DMS153 treated with DMSO at 0.1 percent for 48 hours (cell line): ENCODE data around the gene INF2.
A peak's percentile ranks its signal among the peaks of the same experiment; 100 is the strongest.

Source experiments
- DNase-seq: peaks from one replicate; lab custom pipeline; 2025; ENCODE audit not compliant: unreplicated experiment; lab: John Stamatoyannopoulos, UW

Gene INF2

DNA sequence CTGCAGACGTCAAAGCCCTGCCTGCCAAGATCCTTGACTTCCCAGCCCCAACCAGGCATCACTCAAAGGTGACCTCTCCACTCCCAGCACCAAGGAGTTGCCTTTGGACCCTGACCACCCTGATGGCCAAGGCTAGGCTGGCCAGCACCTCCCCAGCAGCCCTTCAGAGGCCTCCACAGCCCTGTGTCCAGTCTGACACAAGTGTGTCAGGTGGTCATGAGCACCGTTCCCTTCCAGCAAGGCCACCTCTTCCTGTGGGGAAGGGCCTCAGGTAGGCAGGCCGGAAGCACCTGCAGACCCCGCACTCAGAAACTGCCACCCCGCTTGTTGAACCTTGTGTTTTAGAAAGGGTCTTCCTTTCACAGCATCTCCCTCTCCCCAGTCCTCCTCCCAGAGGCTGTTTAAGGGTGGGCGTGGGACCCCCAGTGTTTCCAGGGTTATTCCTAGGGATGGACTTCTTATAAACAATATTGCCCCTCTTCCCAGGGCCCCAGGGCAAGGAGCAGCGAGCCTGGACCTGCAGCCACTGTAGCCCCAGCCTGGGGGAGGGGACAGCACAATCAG is 13.2 kb upstream of the INF2 start:
- DNase-seq: no peak

DNA sequence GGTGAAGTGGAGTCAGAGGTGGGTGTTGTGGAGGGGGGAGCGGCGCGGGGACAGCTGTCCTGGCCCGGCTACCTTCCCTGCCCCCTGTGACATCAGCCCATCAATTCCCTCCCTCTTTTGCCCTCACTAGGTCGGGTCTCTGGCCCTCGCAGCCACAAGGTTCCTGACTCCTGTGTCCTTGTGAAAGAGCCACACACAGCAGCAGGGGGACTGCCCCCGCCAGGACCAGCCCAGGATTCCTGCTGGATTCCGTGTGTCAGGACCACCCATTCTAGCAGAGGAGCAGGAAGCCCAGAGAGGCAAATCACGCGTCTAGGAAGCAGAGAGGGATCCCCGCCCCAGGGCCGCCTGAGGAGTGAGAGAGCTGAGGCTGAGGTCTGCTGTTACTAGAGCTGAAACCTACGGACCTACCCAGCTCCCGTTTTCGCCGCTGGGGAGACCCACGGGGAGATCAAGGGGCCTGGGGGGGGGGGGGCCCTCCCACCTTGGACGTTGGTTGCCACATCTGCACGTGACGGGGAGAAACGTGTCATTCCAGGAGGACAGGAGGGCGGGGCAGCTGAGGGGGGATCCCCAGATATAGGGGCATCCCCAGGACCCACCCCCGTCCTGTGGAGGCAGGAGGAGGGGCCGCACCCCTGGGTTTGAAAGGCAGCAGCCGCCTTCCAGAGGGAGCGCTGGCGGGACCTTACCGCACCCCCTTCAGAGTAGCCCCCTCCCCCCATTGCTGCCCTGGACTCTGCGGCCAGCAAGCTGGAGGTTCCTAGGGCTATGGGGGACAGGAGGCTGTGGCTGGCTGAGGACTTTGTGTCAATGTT is 12.5 kb upstream of the INF2 start:
- DNase-seq: no peak

DNA sequence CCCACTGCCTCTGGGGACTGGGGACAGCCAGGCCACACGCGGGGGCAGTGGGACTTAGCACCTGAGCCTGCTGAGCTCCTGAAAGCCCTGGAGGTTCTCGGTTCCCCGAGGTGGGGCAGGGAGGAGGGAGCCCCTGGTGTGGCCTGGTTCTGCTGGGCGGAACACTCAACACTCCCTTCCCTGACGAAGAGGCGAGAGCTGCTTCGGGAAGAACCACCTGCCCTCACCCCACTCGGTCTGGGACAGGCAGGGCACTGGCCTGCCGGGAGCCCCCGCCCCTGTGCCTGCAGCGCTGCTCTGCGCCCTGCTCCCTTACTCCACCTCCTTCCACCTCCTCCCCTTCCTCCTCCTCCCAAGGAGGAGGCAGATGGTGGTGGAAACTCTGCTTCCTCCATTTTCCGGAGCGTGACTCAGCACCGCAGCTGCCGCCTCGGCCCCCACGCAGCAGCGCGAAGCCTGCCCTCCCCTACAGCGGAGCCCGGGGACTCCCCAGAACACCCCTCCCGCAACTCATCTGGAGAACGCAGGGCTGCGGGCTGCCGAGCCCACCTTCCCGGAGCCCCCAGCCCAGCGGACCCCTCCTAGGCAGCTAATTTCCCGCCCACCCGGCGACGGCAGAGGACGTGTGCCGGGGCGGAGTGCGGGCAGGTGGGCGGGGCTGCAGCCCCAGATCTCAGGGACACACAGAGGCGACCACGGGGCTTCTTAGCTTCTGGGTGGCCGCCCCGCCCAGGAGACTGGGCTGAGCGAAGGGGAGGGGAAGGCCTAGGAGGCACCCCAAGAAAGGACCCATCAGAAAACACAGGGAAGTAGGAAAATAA is 11.7 kb upstream of the INF2 start:
- no peak for DNase-seq

GRCh38 chr14:104678346-104678745 is 11.1 kb upstream of the INF2 start:
- DNase-seq: no peak

- no peak for DNase-seq
These were observed 10.3 kb upstream of the INF2 start for GRCh38 chr14:104678901-104679705.

- no peak for DNase-seq
These were observed 9.2 kb upstream of the INF2 start for GRCh38 chr14:104680056-104680805.

GRCh38 chr14:104680806-104681688 is 8.4 kb upstream of the INF2 start:
- DNase-seq: no peak

GRCh38 chr14:104681689-104682074 is 7.7 kb upstream of the INF2 start:
- DNase-seq: no peak

DNA sequence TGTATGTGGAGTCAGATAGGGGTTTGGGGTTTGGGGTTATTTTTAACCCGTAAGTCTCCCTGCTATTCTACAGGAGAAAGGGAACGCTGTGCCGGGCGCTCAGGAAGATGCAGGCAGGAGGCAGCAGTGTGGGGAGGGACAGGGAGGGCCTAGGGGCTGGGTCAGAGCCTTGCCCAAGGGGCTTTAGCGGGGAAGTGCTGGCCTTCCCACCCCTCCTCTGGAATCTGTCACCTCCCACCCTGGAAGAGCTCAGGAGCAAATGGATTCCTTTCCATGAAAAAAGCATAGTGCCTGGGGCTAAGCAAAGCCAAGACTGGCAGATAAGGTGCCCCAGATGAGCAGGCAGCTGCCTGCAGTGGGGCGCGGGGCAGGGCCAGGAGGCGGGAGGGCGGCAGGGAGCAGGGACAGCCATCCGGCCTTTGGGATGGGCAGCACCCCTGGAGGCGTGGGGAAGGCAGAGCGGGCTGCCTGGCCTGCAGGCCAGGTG is 7.3 kb upstream of the INF2 start:
- no peak for DNase-seq

DNA sequence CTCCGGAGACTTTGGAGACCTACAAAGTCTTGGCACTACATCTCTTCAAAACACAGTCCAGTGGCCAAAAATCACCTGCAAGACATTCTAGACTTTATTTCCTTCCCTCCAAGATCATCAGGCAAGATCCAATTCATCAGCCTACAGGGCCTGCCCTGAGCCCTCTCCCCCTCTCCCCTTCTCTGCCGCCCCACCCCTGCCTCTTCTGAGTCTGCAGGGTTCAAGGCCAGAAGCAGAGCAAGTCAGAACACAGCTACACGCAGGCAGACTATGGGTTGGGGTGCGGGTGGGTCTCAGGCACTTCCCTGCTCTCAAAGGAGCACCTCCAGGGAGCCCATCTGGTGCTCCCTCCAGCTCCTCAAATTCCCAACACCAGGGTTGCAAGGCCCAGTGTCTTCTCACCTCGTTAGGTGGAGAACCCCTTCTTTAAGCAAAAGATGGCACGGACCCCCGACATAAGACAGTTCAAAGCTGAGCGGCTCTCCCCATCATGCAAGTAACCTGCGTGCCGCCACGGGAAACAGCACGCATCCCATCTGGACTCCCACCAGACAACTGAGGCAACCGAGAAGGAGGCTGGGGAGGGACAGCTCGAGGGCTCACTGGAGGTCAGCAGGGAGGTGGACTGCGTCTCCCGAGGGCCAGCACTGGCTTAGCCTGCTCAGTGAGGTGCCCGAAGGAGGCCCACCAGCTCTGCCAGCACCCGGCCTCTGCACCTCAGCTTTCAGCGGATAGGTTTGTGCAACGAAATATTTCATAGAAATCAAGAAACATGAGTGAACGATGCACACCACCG is 5.6 kb upstream of the INF2 start:
- DNase-seq: no peak

GRCh38 chr14:104684449-104684821 is 5.0 kb upstream of the INF2 start:
- DNase-seq: no peak

DNA sequence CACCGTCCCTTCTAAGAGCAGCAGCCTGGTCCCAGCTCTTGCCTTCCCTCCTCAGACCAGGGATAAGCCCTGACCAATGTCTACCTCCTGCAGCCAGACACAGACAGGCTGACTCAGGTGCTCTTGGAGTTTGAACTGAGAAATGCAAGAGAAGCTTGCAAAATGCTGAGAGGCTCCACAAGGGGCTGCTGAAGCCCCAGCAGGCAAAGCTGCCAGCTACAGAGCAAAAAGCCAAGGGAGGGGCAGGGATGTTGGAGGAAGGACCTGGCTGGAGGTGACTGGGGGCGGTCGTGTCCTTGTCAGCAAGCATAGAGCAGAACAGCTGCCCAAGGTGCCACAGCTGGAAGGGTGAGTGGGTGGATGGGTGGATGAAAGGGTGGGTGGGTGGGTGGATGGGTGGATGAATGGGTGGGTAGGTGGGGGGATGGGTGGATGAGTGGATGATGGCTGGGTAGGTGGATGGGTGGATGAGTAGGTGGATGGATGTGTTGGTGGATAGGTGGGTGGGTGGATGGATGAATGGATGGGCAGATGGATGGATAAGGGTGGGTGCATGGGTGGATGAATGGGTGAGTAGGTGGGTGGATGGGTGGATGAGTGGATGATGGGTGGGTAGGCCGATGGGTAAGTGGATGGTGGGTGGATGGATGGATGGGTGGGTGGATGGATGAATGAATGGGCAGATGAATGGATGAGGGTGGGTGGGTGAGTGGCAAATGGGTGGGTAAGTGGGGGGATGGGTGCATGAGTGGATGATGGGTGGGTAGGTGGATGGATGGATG is 4.0 kb upstream of the INF2 start:
- DNase-seq: no peak

DNA sequence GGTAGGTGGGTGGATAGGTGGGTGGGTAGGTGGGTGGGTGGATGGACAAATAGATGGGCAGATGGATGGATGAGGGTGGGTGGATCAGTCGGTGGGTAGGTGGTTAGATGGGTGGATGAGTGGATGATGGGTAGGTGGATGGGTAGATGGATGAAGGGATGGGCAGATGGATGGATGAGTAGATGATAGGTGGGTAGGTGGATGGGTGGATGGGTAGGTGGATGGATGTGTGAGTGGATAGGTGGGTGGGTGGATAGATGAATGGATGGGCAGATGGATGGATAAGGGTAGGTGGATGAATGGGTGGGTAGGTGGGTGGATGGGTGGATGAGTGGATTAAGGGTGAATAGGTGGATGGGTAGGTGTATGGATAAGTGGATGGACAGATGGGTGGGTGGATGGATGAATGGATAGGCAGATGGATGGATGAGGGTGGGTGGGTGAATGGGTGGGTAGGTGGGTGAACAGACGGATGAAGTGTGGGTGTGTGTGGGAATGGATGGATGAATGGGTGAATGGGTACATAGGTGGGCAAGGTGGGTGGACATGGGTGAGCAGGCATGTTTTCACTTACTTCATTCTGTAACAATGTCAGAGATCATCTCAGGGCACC is 3.3 kb upstream of the INF2 start:
- DNase-seq: no peak

DNA sequence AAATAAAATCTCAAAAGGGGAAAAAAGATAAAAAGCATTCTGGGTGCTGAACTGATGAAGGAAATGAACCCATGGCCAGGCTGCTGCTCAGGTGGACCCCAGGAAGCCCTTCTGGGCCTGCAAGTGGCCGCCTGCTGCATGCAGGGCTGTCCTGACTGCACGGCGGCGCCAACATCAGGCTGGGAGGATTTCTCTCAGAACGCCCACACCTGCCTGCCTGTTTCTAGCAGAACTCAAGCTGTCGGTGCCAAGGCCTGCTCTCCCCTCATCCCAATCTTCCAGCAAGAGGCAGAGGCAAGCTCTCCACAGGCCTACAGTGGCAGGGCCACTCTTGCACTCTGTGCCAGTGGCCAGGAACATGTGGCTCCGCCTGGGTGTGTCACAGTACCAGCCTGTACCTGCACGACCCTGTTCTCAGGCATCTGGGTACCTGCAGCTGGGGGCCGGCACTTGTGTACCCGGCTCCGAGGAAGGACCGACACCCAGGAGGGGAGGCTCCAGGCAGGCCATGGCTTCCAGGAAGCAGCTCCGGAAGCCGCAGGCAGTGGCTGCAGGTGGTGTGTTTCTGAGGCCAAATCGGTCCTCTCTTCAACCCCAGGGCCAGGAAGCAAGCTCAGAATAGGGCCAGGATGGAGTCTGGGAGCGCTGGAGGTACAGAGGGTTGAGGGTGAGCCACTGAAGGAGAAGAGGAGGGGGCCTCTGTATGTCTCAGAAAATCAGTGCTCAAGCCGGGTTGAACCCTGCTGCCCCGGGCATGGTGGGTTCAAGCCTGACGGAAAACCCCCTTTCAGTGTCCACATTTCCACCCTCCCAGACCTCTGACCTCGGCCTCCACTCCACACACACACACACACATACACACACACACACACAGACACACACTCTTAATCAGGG is 2.5 kb upstream of the INF2 start:
- no peak for DNase-seq

- DNase-seq: peak; percentile 23
These were observed 1.6 kb upstream of the INF2 start for GRCh38 chr14:104687601-104688504.
